ENCODE results near the gene CEP78.

- TF ChIP-seq, protein P1, sequence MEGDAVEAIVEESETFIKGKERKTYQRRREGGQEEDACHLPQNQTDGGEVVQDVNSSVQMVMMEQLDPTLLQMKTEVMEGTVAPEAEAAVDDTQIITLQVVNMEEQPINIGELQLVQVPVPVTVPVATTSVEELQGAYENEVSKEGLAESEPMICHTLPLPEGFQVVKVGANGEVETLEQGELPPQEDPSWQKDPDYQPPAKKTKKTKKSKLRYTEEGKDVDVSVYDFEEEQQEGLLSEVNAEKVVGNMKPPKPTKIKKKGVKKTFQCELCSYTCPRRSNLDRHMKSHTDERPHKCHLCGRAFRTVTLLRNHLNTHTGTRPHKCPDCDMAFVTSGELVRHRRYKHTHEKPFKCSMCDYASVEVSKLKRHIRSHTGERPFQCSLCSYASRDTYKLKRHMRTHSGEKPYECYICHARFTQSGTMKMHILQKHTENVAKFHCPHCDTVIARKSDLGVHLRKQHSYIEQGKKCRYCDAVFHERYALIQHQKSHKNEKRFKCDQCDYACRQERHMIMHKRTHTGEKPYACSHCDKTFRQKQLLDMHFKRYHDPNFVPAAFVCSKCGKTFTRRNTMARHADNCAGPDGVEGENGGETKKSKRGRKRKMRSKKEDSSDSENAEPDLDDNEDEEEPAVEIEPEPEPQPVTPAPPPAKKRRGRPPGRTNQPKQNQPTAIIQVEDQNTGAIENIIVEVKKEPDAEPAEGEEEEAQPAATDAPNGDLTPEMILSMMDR (IDR thresholded peaks at IDR 0.05): no peak
- TF ChIP-seq POLR2A (IDR thresholded peaks at IDR 0.05): no peak
Measured at GRCh38 chr9:78235256-78235761, 566 bp upstream of the CEP78 start.
